MM.1S (cell line): ENCODE results near the gene MTNR1A.

Experiments used
- DNase-seq: peaks from one replicate; pipeline ENCODE4 v3.0.0-alpha.2; 2015
- H2AFZ ChIP-seq: fragments of 300-600 bp; sonication (generic); 2 replicates; pipeline ENCODE4 v1.6.0; 2016; ENCODE audit warnings: antibody characterized with exemption, low read length
- H3F3A ChIP-seq: fragments of 300-600 bp; sonication (generic); 2 replicates; pipeline ENCODE4 v1.6.1; 2016; ENCODE audit warnings: mild to moderate bottlenecking, antibody characterized with exemption, low read length, moderate library complexity, mixed read lengths; ENCODE audit not compliant: insufficient read depth
- H3K27ac ChIP-seq: fragments of 300-600 bp; sonication (generic); 2 replicates; pipeline ENCODE4 v1.5.1; 2016; ENCODE audit warnings: mild to moderate bottlenecking, low read length
- H3K27me3 ChIP-seq: fragments of 300-600 bp; sonication (generic); replicated peaks from 2 replicates; pipeline ENCODE4 v1.6.0; 2016; ENCODE audit warnings: low read length; ENCODE audit not compliant: insufficient read depth
- H3K36me3 ChIP-seq: fragments of 300-600 bp; sonication (generic); replicated peaks from 2 replicates; pipeline ENCODE4 v1.6.1; 2016; ENCODE audit warnings: mild to moderate bottlenecking, low read length, mixed read lengths; ENCODE audit not compliant: insufficient read depth
- H3K4me1 ChIP-seq: fragments of 300-600 bp; sonication (generic); 2 replicates; pipeline ENCODE4 v1.6.1; 2016; ENCODE audit warnings: low read length, mixed read lengths
- H3K4me2 ChIP-seq: fragments of 300-600 bp; sonication (generic); 2 replicates; pipeline ENCODE4 v1.6.0; 2016; ENCODE audit warnings: low read depth, low read length
- H3K4me3 ChIP-seq: fragments of 300-600 bp; sonication (generic); 2 replicates; pipeline ENCODE4 v1.5.1; 2016; ENCODE audit warnings: low read length, mixed read lengths
- H3K79me2 ChIP-seq: fragments of 300-600 bp; sonication (generic); 2 replicates; pipeline ENCODE4 v1.6.1; 2016; ENCODE audit warnings: mixed run types, low read length, mixed read lengths
- H3K9ac ChIP-seq: fragments of 300-600 bp; sonication (generic); 2 replicates; pipeline ENCODE4 v1.6.1; 2016; ENCODE audit warnings: low read length, mixed read lengths
- H3K9me2 ChIP-seq: fragments of 300-600 bp; sonication (generic); replicated peaks from 2 replicates; pipeline ENCODE4 v1.6.1; 2016; ENCODE audit warnings: mild to moderate bottlenecking, low read length, mixed read lengths; ENCODE audit not compliant: insufficient read depth
- H3K9me3 ChIP-seq: fragments of 300-600 bp; sonication (generic); replicated peaks from 2 replicates; pipeline ENCODE4 v1.6.1; 2016; ENCODE audit warnings: mild to moderate bottlenecking, low read length, mixed read lengths; ENCODE audit not compliant: insufficient read depth
- H4K20me1 ChIP-seq: fragments of 300-600 bp; sonication (generic); 2 replicates; pipeline ENCODE4 v1.6.1; 2016; ENCODE audit warnings: mild to moderate bottlenecking, low read length, moderate library complexity, mixed read lengths; ENCODE audit not compliant: insufficient read depth
- EZH2 ChIP-seq: fragments of 300-600 bp; sonication (generic); optimal IDR thresholded peaks from 2 replicates; pipeline ENCODE3; 2017; ENCODE audit warnings: low read depth, mild to moderate bottlenecking, antibody characterized with exemption, low read length, mixed read lengths
- EZH2phosphoT487 ChIP-seq: fragments of 300-600 bp; sonication (generic); IDR thresholded peaks from 2 replicates; pipeline ENCODE4 v1.6.1; 2018; ENCODE audit warnings: antibody characterized with exemption, low read length
- TF ChIP-seq, protein P1 (sequence below): fragments of 300-600 bp; sonication (generic); IDR thresholded peaks from 2 replicates; pipeline ENCODE4 v1.5.1; 2016; ENCODE audit warnings: antibody characterized with exemption, low read length, mixed read lengths

MTNR1A gene

DNA sequence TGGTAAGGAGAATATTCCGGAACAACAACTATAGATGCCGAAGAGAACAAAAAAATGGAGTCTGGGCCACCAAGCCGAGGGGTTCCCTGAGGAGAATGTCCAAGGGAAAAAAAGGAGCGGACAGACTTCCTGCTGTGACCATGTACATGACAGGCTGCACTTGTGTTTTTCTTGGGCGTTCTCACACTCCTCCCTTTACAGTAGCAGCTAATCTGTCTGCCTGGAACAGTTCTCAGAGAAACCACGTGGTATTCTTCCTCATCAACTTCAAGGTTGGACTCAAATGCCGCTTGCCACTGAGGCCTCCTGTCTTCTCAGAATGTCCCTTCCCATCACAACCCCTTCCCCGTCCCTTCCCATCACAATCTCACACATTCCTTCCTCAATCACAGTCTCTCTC is 30.8 kb upstream of the MTNR1A start:
- Histone ChIP-seq H3K9ac (no peak overlapping the region), H4K20me1 (no peaks in the 10 kb centered on the region), H3K9me2 (no peaks in the 10 kb centered on the region), H3K4me2 (no peak overlapping the region), H3K4me1 (no peaks in the 10 kb centered on the region), H3K4me3 (no peak overlapping the region), H3K9me3 (no peaks in the 10 kb centered on the region), H3K36me3 (no peaks in the 10 kb centered on the region), H3K27me3 (no peaks in the 10 kb centered on the region), H3K79me2 (no peaks in the 10 kb centered on the region), H2AFZ (no peak overlapping the region), H3K27ac (no peak overlapping the region), H3F3A (no peaks in the 10 kb centered on the region)
- DNase-seq = no peak
- TF ChIP-seq, protein P1, sequence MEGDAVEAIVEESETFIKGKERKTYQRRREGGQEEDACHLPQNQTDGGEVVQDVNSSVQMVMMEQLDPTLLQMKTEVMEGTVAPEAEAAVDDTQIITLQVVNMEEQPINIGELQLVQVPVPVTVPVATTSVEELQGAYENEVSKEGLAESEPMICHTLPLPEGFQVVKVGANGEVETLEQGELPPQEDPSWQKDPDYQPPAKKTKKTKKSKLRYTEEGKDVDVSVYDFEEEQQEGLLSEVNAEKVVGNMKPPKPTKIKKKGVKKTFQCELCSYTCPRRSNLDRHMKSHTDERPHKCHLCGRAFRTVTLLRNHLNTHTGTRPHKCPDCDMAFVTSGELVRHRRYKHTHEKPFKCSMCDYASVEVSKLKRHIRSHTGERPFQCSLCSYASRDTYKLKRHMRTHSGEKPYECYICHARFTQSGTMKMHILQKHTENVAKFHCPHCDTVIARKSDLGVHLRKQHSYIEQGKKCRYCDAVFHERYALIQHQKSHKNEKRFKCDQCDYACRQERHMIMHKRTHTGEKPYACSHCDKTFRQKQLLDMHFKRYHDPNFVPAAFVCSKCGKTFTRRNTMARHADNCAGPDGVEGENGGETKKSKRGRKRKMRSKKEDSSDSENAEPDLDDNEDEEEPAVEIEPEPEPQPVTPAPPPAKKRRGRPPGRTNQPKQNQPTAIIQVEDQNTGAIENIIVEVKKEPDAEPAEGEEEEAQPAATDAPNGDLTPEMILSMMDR = no peak
- TF ChIP-seq EZH2 = no peak
- TF ChIP-seq EZH2phosphoT487 = no peak

DNA sequence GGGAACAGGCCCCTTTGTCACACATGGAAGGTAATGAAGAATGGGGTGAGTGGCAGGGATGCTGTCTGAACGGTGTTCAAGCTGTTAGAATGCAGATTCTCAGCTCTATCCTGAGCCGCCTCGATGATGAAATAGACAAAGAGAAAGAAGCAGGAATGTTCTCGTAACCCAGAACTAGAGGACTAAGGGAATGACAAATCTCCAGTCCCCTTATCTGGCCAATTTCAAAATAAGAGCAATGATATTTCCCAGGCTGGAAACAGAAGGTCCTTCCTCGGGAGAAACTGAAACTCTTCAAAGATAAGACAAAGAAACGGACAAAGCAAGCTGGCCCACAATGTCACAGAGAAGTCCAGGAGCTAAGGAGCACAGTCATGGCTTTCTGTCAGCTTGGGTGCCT is 29.5 kb upstream of the MTNR1A start:
- H2AFZ ChIP-seq = no peak overlapping the region
- no peak overlapping the region for H3K4me2 ChIP-seq
- no peak for TF ChIP-seq EZH2phosphoT487
- TF ChIP-seq EZH2 = no peak
- TF ChIP-seq, protein P1 = no peak
- no peaks in the 10 kb centered on the region for H3K9me3 ChIP-seq
- no peaks in the 10 kb centered on the region for H4K20me1 ChIP-seq
- no peaks in the 10 kb centered on the region for H3F3A ChIP-seq
- no peak overlapping the region for H3K27ac ChIP-seq
- no peak for DNase-seq
- H3K4me1 ChIP-seq = no peaks in the 10 kb centered on the region
- H3K9me2 ChIP-seq = no peaks in the 10 kb centered on the region
- no peaks in the 10 kb centered on the region for H3K36me3 ChIP-seq
- no peaks in the 10 kb centered on the region for H3K79me2 ChIP-seq
- H3K9ac ChIP-seq = no peak overlapping the region
- H3K4me3 ChIP-seq = no peak overlapping the region
- H3K27me3 ChIP-seq = no peaks in the 10 kb centered on the region

DNA sequence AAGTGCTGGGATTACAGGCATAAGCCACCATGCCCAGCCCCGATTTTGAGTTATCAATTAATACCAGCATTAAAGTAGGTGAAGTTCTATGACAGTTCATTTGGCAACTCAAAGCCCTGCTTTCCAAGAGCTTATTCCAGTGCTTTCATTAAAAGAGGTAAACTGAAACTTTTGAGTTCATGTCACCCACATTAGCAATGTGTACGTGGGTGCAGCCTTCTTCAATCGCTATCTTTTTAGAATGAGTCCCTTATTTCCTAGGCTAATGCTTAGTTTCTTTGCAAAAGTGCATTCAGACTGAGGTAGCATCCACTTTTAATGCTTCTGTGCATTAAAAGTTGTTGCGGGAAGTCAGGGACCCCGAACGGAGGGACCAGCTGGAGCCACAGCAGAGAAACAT is 26.1 kb upstream of the MTNR1A start:
- H3K27ac ChIP-seq = no peak overlapping the region
- H3K9me2 ChIP-seq = no peaks in the 10 kb centered on the region
- DNase-seq = no peak
- H3K79me2 ChIP-seq = no peaks in the 10 kb centered on the region
- no peaks in the 10 kb centered on the region for H3F3A ChIP-seq
- H3K36me3 ChIP-seq = no peaks in the 10 kb centered on the region
- H3K9me3 ChIP-seq = no peaks in the 10 kb centered on the region
- H4K20me1 ChIP-seq = no peaks in the 10 kb centered on the region
- H3K27me3 ChIP-seq = no peaks in the 10 kb centered on the region
- no peak overlapping the region for H2AFZ ChIP-seq
- no peak overlapping the region for H3K9ac ChIP-seq
- TF ChIP-seq EZH2phosphoT487 = no peak
- TF ChIP-seq EZH2 = no peak
- TF ChIP-seq, protein P1 = no peak
- no peak overlapping the region for H3K4me2 ChIP-seq
- no peaks in the 10 kb centered on the region for H3K4me1 ChIP-seq
- no peak overlapping the region for H3K4me3 ChIP-seq

DNA sequence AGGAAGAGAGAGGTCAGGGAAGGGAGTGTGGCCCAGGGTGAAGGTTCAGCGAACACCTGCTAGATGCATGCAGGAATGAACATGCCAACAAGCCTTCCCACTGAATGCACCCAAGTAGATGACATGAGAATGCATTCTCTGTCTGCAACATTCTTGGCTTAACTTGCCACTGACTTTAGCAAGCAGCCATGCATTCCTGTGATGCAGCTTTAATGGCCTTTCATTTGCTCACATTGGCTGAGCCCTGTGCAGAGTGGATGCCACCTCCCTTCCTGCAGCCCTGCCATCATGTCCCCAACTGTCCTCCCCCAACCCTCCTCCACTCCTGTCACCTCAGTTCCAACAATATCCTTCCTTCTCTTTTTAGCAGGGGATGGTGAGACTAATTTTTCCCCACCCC is 25.3 kb upstream of the MTNR1A start:
- DNase-seq = no peak
- Histone ChIP-seq H3K4me1 (no peaks in the 10 kb centered on the region), H3K27me3 (no peaks in the 10 kb centered on the region), H3K9me3 (no peaks in the 10 kb centered on the region), H3K27ac (no peak overlapping the region), H3K9ac (no peak overlapping the region), H3K9me2 (no peaks in the 10 kb centered on the region), H3K36me3 (no peaks in the 10 kb centered on the region), H2AFZ (no peak overlapping the region), H3K79me2 (no peaks in the 10 kb centered on the region), H3K4me3 (no peak overlapping the region), H4K20me1 (no peaks in the 10 kb centered on the region), H3K4me2 (no peak overlapping the region), H3F3A (no peaks in the 10 kb centered on the region)
- TF ChIP-seq EZH2phosphoT487 (no peak), EZH2 (no peak)
- TF ChIP-seq, protein P1 = no peak
